ENCODE results near the gene ETFA.

ETFA gene

DNA sequence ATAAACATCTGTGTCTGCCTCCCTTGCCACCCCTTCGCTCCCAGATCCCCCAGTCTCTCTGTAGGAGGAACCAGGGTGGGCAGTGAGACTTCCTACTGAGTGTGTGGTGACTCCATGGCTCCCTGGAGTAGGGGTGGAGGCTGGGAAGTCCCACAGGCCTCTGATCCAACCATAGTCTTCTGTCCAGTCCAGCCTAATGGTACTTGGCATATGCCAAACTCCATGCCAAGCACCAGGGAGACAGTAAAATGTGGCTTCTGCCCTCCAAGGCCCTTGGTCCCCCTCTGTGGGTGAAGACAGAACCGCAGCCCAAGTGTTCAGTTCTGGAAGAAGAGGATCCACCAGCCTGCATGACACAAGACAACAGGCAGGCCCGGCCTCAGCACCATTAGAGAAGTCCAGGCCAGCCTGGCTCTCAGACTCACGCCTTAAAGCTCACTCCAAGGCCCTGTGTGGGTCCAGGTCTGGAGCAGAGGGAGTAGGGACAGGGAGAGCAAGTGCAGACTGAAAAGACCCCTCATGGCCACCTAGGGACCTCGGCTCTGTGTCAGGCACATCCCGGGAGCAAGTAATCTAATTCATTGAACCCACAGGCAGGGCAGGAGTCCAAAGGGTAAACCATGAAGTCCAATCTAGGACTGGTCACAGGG lies 112.7 kb downstream of the ETFA start:
- H3K4me3 ChIP-seq (ENCODE audit: insufficient read depth, low read depth, low read length), result no peak overlapping the region
- H3K9me3 ChIP-seq (ENCODE audit: control insufficient read depth, low read length), result no peaks in the 10 kb centered on the region
- H3K27me3 ChIP-seq (ENCODE audit: control insufficient read depth, insufficient read depth, low read length, poor library complexity, severe bottlenecking), result no peaks in the 10 kb centered on the region
- peaks cover 16% of the 10 kb centered on the region for H3K4me1 ChIP-seq (ENCODE audit: control insufficient read depth, insufficient read depth, low read length)
- H3K36me3 ChIP-seq (ENCODE audit: control insufficient read depth, insufficient read depth, low read length), result no peaks in the 10 kb centered on the region
- 95 to 96% methylated on average over 6 of the region's 6 CpGs for WGBS, 2 experiments
- no peak overlapping the region for H3K27ac ChIP-seq (ENCODE audit: insufficient read depth, low read depth, low read length, poor library complexity, severe bottlenecking)

DNA sequence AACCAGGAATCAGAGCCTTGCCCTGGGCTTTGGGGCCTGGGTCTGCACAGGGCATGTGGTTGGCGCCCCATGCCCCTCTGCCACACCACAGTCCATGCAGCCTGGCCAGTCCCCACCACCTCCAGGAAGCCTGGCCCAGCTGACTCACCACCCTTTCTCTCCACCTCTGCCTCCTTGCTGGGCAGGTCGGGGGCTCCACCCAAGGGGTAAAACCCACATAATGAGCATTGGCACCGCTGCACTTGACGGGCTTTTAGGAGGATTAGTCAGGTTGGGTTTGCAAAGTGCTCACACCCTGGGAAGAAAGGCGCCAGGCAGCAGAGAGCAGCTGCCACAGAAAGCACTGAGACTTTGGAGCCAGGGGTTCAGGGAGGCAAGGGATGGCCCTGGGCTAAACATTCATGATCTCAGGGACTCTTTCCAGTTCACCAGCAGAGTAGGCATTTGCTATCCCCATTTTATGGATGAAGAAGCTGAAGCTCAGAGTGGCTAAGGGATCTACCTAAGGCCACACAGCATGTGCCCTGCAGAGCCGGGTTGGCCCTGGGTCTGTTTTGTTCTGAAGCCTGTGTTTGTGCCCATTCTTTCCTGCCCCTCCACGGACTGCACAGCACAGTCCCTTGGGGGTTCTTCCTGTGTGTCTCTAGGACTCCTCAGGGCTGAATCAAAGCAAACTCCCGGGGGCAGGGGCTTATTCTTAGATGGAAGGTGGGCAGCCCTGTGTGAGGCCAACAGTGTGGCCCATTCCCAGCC lies 113.4 kb downstream of the ETFA start:
- no peaks in the 10 kb centered on the region for H3K27me3 ChIP-seq (ENCODE audit: control insufficient read depth, insufficient read depth, low read length, poor library complexity, severe bottlenecking)
- WGBS, 2 experiments, result 89 to 90% methylated on average over 8 of the region's 8 CpGs
- no peaks in the 10 kb centered on the region for H3K9me3 ChIP-seq (ENCODE audit: control insufficient read depth, low read length)
- H3K36me3 ChIP-seq (ENCODE audit: control insufficient read depth, insufficient read depth, low read length), result no peaks in the 10 kb centered on the region
- H3K4me3 ChIP-seq (ENCODE audit: insufficient read depth, low read depth, low read length), result no peak overlapping the region
- no peak overlapping the region for H3K27ac ChIP-seq (ENCODE audit: insufficient read depth, low read depth, low read length, poor library complexity, severe bottlenecking)
- H3K4me1 ChIP-seq (ENCODE audit: control insufficient read depth, insufficient read depth, low read length), result peaks cover 16% of the 10 kb centered on the region

DNA sequence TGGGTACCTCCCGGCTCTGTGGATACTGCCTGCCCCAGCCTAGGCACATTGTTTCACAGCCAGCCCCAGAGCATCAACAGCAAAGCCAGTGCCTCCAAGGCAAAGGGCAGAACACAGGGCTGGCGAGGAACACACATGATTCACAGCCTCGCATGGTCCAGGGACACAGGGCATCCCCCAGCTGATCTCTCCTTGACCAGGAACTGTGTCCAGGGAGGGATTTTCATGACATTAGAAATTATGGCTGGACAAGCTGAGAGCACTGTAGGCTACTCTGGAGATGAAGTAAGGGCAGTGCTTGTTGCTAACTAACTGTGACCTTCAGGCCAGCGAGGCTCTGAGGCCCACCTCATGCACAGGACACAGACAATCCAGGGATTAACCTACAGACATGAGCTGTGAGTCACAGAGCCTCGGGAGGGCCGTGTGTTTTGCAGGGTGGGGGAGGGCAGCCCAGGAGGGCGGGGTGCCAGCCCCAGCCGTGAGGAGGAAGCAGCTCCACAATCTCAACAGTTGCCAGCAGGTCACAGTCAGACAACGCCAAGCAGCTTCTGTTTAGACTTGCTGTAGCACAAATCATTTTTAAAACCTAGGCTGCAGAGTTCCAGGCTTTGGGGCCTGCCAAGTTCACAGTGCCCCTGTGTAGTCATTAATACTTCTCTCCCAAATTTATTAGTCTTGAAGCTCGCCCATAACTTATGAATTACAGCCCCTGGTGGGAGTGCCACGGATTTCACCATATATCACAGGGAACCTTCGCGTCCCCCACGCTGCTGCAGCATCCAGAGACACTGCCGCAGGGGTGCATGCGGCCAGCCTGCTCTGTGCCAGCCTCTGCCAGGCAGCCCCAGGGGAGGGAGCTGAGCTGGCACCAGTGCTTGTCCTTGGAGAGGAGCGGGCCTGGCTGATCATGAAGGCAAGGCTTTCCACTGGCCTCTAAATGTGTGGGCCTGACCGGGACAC lies 114.7 kb downstream of the ETFA start:
- no peak overlapping the region for H3K4me3 ChIP-seq (ENCODE audit: insufficient read depth, low read depth, low read length)
- H3K27me3 ChIP-seq (ENCODE audit: control insufficient read depth, insufficient read depth, low read length, poor library complexity, severe bottlenecking), result no peaks in the 10 kb centered on the region
- no peaks in the 10 kb centered on the region for H3K9me3 ChIP-seq (ENCODE audit: control insufficient read depth, low read length)
- WGBS, 2 experiments, result 71 to 72% methylated on average over 18 of the region's 18 CpGs
- H3K4me1 ChIP-seq (ENCODE audit: control insufficient read depth, insufficient read depth, low read length), result peaks cover 16% of the 10 kb centered on the region
- no peaks in the 10 kb centered on the region for H3K36me3 ChIP-seq (ENCODE audit: control insufficient read depth, insufficient read depth, low read length)
- H3K27ac ChIP-seq (ENCODE audit: insufficient read depth, low read depth, low read length, poor library complexity, severe bottlenecking), result no peak overlapping the region

DNA sequence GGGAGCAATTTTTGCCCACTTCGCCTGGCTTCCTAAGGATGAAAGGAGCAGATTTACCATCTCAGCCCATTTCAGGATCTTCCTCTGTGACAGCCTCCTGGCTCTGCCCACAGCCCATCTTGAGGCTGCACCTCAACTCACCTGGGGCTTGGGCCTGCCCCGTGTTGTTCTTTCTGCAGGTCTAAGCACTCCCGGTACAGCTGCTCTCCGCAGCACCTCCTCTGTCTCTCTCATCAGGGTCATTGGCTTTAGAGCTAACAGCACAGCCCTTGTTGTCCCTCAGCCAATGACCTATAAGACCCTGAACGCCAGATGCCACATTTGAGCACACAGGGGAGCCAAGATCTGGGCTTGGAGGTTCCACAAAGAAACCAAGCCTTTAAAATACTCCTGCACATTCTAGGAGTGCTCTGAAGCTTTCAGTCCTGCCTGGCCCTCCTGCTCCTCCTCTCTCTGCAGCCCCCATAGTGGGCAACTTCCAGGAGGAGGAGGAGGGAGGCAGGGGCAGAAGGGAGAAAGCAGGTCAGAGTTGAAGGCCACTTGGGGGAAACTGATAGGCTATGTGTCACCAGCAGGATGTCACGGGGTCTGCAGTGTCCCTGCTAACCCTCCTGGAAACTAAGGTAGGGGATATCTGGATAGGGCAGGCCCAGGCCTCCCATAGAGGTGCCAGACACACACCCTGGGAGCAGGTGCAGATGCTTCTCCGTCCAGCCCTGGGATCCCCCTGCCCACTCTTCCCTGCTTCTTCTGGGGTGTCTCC lies 115.6 kb downstream of the ETFA start:
- peaks cover 13% of the 10 kb centered on the region for H3K4me1 ChIP-seq (ENCODE audit: control insufficient read depth, insufficient read depth, low read length)
- H3K36me3 ChIP-seq (ENCODE audit: control insufficient read depth, insufficient read depth, low read length), result no peaks in the 10 kb centered on the region
- no peak overlapping the region for H3K4me3 ChIP-seq (ENCODE audit: insufficient read depth, low read depth, low read length)
- no peaks in the 10 kb centered on the region for H3K9me3 ChIP-seq (ENCODE audit: control insufficient read depth, low read length)
- peaks cover under 1% of the 10 kb centered on the region for H3K27me3 ChIP-seq (ENCODE audit: control insufficient read depth, insufficient read depth, low read length, poor library complexity, severe bottlenecking)
- H3K27ac ChIP-seq (ENCODE audit: insufficient read depth, low read depth, low read length, poor library complexity, severe bottlenecking), result no peak overlapping the region
- 87 to 88% methylated on average over 7 of the region's 7 CpGs for WGBS, 2 experiments

DNA sequence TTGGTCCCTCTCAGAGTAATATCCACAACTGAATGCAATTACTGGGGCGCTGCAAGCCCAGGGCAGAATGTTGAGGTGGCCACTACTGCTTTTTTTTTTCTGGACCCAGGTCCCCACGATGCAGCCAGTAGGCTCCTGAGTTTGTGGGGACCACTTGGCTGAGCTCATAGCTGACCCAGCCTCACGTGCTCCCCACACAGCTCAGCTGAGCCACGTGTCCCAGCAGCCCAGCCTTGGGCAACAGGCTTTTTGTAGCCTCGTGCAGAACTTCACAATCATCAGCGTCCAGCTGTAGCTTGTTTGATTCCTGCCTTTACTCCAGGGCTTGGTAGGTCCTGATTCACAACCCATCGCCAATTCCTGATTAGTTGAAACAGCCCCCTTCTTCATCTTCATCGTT lies 117.3 kb downstream of the ETFA start:
- Histone ChIP-seq H3K9me3 (ENCODE audit: control insufficient read depth, low read length) (no peaks in the 10 kb centered on the region), H3K4me3 (ENCODE audit: insufficient read depth, low read depth, low read length) (no peak overlapping the region), H3K36me3 (ENCODE audit: control insufficient read depth, insufficient read depth, low read length) (no peaks in the 10 kb centered on the region), H3K27ac (ENCODE audit: insufficient read depth, low read depth, low read length, poor library complexity, severe bottlenecking) (no peak overlapping the region), H3K4me1 (ENCODE audit: control insufficient read depth, insufficient read depth, low read length) (no peaks in the 10 kb centered on the region), H3K27me3 (ENCODE audit: control insufficient read depth, insufficient read depth, low read length, poor library complexity, severe bottlenecking) (peaks cover 18% of the 10 kb centered on the region)
- 86 to 87% methylated on average over 8 of the region's 8 CpGs for WGBS, 2 experiments

DNA sequence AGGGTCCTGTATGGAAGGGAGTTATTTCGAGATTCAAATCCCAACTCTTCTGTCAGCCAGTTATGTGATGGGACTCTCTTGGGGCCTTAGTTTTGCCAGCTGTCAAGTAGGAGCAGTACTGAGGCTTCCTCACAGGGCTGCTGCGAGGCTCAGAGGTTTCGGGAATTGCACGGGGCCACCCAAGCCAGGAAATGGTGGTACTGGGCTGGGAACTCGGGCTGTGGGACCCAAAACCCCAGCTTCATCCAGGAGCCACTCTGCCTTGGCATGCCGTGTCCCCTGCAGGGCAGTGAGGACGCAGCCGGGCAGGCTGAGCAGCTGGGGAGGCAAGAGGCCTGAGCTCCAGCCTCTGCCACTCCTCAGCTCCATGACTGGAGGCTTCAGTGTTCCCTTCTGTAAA lies 118.6 kb downstream of the ETFA start:
- no peaks in the 10 kb centered on the region for H3K9me3 ChIP-seq (ENCODE audit: control insufficient read depth, low read length)
- H3K4me1 ChIP-seq (ENCODE audit: control insufficient read depth, insufficient read depth, low read length), result no peaks in the 10 kb centered on the region
- H3K27ac ChIP-seq (ENCODE audit: insufficient read depth, low read depth, low read length, poor library complexity, severe bottlenecking), result no peak overlapping the region
- WGBS, 2 experiments, result 92 to 95% methylated on average over 8 of the region's 8 CpGs
- peaks cover 19% of the 10 kb centered on the region for H3K27me3 ChIP-seq (ENCODE audit: control insufficient read depth, insufficient read depth, low read length, poor library complexity, severe bottlenecking)
- H3K4me3 ChIP-seq (ENCODE audit: insufficient read depth, low read depth, low read length), result no peak overlapping the region
- no peaks in the 10 kb centered on the region for H3K36me3 ChIP-seq (ENCODE audit: control insufficient read depth, insufficient read depth, low read length)

DNA sequence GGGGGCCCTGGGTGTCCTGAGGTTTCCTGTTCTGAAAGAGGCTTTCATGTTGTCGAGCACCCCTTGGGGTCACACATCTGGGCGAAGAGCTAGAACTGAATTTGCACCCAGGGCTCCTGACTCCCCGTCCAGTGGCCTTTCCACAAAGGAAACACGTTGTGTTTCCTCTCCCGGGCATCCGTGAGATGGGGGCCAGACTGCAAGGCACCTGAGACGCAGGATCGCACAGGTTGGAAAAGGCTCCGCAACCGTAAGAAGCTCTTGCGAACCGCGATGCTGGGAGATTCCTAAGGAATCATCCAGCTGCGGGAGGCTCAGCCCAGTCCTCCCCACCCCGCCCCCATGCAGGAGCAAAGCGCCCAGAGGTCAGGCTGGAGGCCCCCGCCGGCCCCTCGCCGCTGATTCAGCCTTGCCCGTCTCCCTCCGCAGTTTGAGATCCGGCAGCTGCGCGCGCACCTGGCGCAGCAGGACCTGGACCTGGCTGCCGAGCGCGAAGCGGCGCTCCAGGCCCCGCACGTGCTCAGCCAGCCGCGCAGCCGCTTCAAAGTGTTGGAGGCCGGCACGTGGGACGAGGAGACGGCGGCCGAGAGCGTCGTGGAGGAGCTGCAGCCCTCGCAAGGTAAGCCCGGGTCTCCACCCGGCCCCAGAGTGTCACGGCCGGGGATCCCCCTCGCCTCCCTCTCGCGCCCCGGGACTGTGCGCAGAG lies 119.6 kb downstream of the ETFA start:
- H3K27ac ChIP-seq (ENCODE audit: insufficient read depth, low read depth, low read length, poor library complexity, severe bottlenecking), result no peak overlapping the region
- WGBS, 2 experiments, result 92 to 94% methylated on average over 55 of the region's 55 CpGs

DNA sequence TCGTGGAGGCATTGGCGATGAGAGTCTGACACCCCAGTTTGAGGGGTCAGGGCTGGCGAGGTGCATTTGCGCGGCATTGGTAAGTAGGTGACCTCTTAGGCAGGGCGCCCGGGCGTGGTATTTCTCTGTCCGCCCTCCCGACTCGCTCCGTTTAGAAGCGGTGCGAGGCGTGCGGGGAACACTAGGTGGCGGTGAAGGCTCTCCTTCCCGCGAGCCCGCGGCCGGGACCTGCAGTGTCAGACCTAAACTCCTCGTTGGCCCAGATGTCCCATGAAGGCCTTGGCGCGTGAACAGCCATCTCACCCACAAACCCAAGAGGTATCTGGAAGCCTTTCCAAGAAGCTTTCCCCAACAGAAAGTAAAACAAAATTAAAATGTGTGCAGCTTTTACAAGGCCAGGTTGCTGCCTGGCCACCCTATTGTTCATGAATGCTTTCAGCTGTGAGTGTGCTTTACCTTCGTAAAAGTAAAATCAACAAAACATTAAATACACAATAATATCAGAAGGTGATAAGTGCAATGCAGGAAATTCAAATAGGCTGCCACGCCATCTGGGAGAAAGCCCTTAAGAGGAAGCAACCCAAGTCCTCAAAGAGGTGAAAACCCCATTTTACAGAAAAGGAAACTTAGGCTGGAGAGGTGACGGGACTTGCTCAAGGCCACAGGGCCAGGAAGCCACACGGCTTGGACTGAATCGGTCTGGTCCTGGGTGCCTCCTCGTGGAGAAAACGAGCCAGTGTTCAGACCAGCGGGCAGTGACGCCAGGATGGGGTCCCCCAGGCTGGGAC lies 120.3 kb downstream of the ETFA start:
- Histone ChIP-seq H3K27ac (ENCODE audit: insufficient read depth, low read depth, low read length, poor library complexity, severe bottlenecking) (no peak overlapping the region), H3K4me3 (ENCODE audit: insufficient read depth, low read depth, low read length) (no peak overlapping the region)
- 25 to 29% methylated on average over 33 to 34 of the region's 34 CpGs for WGBS, 2 experiments

More for the DNA sequence above, 119.6 kb downstream of the ETFA start:
- H3K27me3 ChIP-seq (ENCODE audit: control insufficient read depth, insufficient read depth, low read length, poor library complexity, severe bottlenecking), result peaks cover 19% of the 10 kb centered on the region
- no peak overlapping the region for H3K4me3 ChIP-seq (ENCODE audit: insufficient read depth, low read depth, low read length)
- H3K9me3 ChIP-seq (ENCODE audit: control insufficient read depth, low read length), result no peaks in the 10 kb centered on the region
- H3K4me1 ChIP-seq (ENCODE audit: control insufficient read depth, insufficient read depth, low read length), result no peaks in the 10 kb centered on the region
- no peaks in the 10 kb centered on the region for H3K36me3 ChIP-seq (ENCODE audit: control insufficient read depth, insufficient read depth, low read length)

More for the DNA sequence above, 120.3 kb downstream of the ETFA start:
- Histone ChIP-seq H3K9me3 (ENCODE audit: control insufficient read depth, low read length) (no peaks in the 10 kb centered on the region), H3K36me3 (ENCODE audit: control insufficient read depth, insufficient read depth, low read length) (no peaks in the 10 kb centered on the region), H3K27me3 (ENCODE audit: control insufficient read depth, insufficient read depth, low read length, poor library complexity, severe bottlenecking) (peaks cover 19% of the 10 kb centered on the region), H3K4me1 (ENCODE audit: control insufficient read depth, insufficient read depth, low read length) (no peaks in the 10 kb centered on the region)

All from ectodermal cell (in vitro differentiated cells).